ENCODE measurements around the gene TMA7B.

Gene TMA7B
- total RNA-seq: 2.8 to 9.7 (median 7.0) reads per million in 4 experiments

DNA sequence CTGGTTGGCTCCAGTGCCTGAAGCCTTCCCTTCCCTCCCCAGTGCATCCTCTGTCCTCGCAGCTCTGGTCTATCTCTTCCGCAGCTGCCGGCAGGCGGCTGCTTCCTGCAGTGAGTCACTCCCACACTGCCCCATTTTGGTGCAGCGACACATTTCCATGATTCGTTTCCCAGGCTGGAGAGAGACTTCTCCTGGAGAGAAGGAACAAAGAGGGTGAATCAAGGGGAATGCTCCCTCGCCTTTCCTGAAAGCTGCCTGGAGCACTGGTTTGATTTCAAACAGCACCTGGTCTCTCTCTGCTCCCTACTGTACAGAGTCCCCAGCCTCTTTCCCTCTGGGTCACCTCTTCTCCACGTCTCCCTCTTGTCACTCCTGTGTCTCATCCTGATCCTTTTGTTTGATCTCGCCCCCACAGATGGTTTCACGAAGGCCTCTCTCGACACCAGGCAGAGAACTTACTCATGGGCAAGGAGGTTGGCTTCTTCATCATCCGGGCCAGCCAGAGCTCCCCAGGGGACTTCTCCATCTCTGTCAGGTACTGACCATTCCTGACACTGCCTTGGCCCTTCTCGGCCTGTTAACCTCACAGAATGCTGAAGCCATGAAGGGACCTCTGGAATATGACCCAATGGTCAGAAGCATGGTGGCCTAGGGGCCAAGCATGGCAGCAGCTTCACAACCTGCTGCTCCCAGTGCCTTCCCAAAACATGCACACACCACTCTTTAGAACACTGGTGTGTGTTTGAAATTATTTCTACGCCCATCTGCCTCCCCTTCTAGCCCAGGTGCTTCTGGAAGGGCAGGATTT is at the start of gene TMA7B:
Gene TMA7B, plus strand, starts transcription at position 758 of the 808 bp plus-strand sequence. CDS start 3,978 bp downstream, outside the sequence.
- no peak for DNase-seq

GRCh38 chr22:39910876-39911613 is 49.2 kb upstream of the TMA7B start:
- DNase-seq: no peak

GRCh38 chr22:39913321-39913720 is 46.9 kb upstream of the TMA7B start:
- no peak for DNase-seq

DNA sequence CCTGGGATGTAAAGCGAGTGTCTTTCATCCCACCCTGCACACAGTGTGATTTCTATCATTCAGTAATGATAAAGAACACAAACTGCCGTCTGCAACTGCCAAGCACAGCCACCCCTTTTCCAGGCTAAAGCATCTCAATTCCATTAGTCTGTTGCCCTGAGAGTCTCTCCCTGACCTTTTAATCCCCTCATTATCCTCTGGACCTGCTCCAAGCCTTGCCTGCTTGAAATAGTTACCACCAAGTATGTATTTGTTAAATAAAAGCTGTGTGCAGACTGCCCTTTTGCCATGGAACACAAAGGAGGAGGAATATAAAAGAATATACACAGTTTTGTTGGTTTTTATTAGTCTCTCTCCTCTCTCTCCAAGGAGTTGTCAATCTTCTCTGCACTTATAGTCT is 46.3 kb upstream of the TMA7B start:
- no peak for DNase-seq

GRCh38 chr22:39914584-39914983 is 45.6 kb upstream of the TMA7B start:
- no peak for DNase-seq

DNA sequence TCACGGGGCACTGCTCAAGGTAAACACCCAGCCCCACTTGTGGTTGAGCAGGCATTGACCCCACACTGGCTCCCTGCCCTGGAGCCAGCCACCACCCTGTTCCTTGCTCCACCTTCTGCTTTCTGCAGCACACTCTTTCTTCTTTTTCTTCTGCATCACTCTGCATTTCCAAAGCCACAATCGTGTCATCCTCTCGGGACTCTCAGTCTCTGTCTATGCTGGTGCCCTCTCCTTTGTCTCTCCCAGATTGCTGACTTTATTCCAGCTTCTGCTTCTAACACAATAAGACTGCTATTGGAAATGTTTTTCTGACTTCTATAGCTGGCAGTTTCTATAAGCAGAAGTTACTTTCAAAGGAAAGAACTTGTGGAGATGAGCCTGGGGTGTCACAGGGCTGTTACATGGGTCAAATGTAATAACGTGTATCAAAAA is 44.9 kb upstream of the TMA7B start:
- DNase-seq: no peak

GRCh38 chr22:39916496-39916895 is 43.7 kb upstream of the TMA7B start:
- no peak for DNase-seq

DNA sequence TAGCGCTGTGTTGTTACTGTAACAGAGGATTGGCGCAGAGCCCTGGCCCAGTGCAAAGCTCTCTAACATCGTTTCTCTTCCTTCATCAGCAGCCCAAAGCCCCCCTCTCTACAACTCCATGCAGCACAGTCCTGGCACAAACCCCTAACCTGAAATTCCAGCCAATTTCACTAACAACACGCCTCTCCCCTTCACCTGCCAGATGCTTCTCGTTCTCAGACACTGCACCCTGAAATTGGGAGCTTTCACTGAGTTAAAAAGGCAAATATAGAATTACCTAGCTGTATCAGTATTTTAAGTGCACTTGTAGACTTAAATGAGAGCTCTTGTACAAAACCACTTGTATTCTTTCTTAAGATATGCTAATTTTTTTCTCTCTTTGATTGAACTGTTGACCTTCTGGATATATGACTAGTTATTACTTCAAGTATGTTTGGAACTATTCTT is 43.0 kb upstream of the TMA7B start:
- no peak for DNase-seq

DNA sequence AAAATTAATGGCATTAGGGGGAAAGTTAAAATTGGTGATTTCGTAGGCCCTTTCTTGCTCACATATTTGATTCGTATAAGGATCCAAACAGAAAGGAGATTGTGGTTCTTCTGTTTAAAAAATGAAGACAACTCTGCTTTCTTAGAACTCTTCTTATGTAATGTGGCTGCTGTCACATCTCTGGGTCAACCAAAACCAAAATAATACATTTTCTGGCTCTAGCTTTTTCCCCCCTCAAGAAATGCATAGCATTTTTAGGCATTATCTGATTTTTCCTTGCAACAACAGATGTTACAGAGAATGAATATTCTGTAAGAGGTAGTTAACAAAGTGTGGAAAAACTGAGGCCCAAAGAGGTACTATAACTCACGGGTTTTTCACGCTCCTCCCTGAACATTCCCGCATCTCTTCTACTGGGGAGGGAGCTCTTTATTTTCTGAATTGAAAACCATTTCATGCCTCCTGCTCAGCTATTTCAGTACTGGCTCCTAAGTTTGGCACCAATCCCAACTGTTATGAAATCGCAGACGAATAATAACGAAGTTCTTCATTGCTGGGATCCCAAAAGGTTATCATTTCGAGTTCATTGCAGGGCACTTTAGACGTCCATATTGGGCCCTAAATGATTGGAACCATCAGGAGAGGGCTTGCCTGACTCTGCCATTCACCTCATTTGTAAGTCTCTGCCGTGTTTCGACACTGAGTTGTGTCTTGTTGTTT is 42.3 kb upstream of the TMA7B start:
- DNase-seq: no peak

- no peak for DNase-seq
Observed at GRCh38 chr22:39920134-39920743, 40.0 kb upstream of the TMA7B start.

GRCh38 chr22:39923696-39924095 is 36.5 kb upstream of the TMA7B start:
- DNase-seq: no peak

DNA sequence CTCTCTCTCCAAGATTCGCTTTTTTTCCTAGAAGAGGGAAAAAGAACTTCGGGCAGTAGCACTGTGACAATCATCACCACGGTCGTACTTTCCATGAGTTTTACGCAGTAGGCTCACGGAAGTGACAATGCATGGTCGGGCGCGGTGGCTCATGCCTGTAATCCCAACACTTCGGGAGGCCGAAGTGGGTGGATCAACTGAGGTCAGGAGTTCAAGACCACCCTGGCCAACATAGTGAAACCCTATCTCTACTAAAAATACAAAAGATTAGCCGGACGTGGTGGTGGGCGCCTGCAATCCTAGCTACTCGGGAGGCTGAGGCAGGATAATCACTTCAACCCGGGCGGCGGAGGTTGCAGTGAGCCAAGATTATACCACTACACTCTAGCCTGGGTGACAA is 35.9 kb upstream of the TMA7B start:
- no peak for DNase-seq

- DNase-seq: no peak
Observed at GRCh38 chr22:39925273-39925672, 34.9 kb upstream of the TMA7B start.

DNA sequence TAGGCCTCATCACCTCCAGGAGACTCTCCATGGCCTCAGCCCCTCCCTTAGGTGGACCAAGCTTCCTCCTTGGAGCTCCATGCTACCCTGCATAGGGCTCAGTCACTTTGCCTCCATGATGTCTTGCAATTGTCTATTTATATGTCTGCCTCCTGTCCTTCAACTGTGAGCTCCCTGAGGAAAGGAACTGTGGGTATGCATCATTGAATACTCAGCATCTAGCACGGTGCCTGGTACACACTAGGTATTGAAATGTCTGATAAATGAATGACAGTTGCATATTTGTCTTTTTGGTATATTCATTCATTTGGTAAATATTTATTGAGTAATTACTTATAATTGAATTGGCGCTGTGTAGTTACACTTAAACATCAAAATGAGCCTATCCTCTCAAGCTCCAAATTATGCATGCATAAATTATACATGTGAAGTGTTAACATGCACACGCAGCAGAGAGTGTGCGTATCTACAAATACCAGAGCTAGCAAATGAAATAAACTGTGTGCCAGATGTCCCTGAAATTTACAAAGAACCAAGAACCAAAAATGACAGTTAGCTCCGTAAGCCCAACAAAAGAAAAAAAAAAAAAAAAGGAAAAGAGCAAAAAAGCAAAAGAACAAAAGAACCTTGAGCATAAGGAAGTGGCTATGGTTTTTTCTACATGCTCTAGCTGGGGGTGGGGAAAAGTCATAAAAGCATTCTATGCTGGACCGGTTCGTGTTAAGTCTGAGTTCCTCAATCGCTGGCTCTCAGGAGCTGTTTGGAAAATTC is 34.1 kb upstream of the TMA7B start:
- DNase-seq: no peak

GRCh38 chr22:39926753-39927152 is 33.4 kb upstream of the TMA7B start:
- no peak for DNase-seq

GRCh38 chr22:39927544-39927943 is 32.7 kb upstream of the TMA7B start:
- DNase-seq: no peak

GRCh38 chr22:39928536-39929520 is 31.4 kb upstream of the TMA7B start:
- DNase-seq: no peak

DNA sequence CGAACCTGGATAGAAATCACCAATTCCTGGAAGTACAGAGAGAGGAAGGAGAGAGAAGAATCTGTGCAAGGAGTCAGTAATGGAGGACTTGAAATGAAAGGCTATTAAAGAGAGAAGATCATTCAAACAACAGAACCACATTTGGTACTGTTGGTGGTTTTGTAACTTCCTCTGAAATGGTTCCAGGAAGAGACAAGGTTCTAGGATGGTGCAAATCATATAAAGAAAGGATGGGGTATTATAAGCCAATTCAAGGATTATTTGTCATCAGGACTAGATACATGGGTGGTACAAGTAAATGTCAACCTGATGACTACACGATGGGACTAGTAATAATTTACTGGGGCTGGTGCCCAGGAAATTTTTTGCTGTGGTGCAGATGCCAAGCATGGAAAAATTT is 28.9 kb upstream of the TMA7B start:
- DNase-seq: no peak

DNA sequence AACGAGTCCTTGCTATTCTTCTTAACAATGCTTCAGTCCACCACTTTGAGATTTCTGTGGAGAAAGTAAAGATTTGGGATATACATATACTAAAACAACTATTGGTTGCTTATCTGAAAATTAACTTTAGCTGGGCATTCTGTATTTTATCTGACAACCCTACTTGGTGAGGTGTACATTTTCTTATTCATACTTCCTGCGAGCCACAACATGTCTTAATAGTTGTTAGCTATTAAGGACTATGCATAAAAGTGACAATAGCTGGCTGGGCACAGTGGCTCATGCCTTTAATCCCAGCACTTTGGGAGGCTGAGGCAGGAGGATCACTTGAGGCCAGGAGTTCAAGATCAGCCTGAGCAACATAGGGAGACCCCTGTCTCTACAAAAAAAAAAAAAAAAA is 28.0 kb upstream of the TMA7B start:
- DNase-seq: no peak

DNA sequence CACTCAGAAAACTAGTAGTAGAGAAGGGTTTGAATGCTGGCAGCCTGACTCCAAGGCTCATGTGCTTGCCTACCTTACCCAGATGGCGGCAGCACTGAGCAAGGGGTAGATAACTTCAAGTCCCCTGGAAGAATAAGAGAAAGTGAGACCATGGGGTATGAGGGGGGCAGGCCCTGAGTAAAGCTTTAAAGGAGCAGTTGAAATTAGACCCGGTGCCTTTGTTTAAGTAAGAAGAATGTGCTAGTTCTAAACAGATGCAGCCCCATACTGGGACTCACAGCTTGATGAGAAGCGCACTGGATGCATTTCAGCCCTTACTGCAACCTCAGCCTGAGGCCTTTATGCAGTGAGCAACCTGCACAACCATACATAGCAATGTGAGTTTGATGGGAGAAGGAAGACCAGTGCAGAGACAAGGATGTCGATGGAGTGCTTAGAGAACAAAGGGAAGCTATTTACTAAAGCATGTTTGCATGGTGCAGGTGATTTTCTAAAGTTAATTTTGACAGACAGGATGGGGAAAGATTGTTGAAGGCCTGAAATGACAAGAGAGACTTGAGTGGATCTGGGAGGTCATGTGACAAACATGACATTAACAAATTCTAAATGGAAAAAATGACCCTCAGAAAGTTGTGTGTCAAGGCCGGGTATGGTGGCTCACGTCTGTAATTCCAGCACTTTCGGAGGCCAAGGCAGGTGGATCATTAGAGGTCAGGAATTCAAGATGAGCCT is 27.1 kb upstream of the TMA7B start:
- peak; percentile 50 for DNase-seq
